NCI-H1436 treated with DMSO at 0.1 percent for 48 hours (cell line): Measurements from ENCODE around the gene ABHD14A.
"Not testable (repeated sequence)": the region's sequence is repeated elsewhere in the genome, so short reads cannot be mapped to it uniquely, and the experiment has no call there.

Source experiments
- DNase-seq: peaks from one replicate; lab custom pipeline; 2025; lab: John Stamatoyannopoulos, UW

ABHD14A gene

GRCh38 chr3:51974277-51974962, 444 bp upstream of the ABHD14A start:
- no peak for DNase-seq

GRCh38 chr3:51975852-51976549, 1.1 kb downstream of the ABHD14A start:
- no peak for DNase-seq

- no peak for DNase-seq
Measured at GRCh38 chr3:51977446-51978142, 2.7 kb downstream of the ABHD14A start.

GRCh38 chr3:51978143-51978502, 3.3 kb downstream of the ABHD14A start:
- DNase-seq, result no peak

GRCh38 chr3:51980253-51980652, 5.4 kb downstream of the ABHD14A start:
- DNase-seq, result no peak

GRCh38 chr3:51982352-51982837, 7.5 kb downstream of the ABHD14A start:
- no peak for DNase-seq

- no peak for DNase-seq
Measured at GRCh38 chr3:51982838-51983577, 8.1 kb downstream of the ABHD14A start, which contains the start of gene ACY1. TSS of gene ACY1 (plus strand) at chr3:51983535. CDS start at chr3:51984065, 530 bp downstream.

- DNase-seq, result no peak
Measured at GRCh38 chr3:51983578-51984268, 8.9 kb downstream of the ABHD14A start.

- DNase-seq, result no peak
Measured at GRCh38 chr3:51984269-51984647, 9.4 kb downstream of the ABHD14A start.

GRCh38 chr3:51985063-51985462, 10.2 kb downstream of the ABHD14A start:
- no peak for DNase-seq

- no peak for DNase-seq
Measured at GRCh38 chr3:51986010-51986947, 11.4 kb downstream of the ABHD14A start.

- DNase-seq, result no peak
Measured at GRCh38 chr3:51987568-51987967, 12.7 kb downstream of the ABHD14A start.

GRCh38 chr3:51988286-51989146, 13.7 kb downstream of the ABHD14A start:
- DNase-seq, result no peak

GRCh38 chr3:51990501-51990971, 15.7 kb downstream of the ABHD14A start:
- not testable (repeated sequence) for DNase-seq

GRCh38 chr3:51992017-51992682, 17.3 kb downstream of the ABHD14A start:
- DNase-seq, result no peak

- not testable (repeated sequence) for DNase-seq
Measured at GRCh38 chr3:51993657-51994056, 18.8 kb downstream of the ABHD14A start.

- no peak for DNase-seq
Measured at GRCh38 chr3:51994530-51994929, 19.7 kb downstream of the ABHD14A start.

GRCh38 chr3:51995346-51996163, 20.7 kb downstream of the ABHD14A start, which contains the start of gene RPL29:
TSS of gene RPL29 (minus strand) at chr3:51995895. CDS start at chr3:51995461, 434 bp downstream.
- DNase-seq, result no peak
